HG03095 (cell line): Measurements from ENCODE around the gene WLS.
A peak's percentile ranks its signal among the peaks of the same experiment; 100 is the strongest.

Experiments
- ATAC-seq: cut with Tn5 transposase; IDR thresholded peaks from one replicate; pipeline ENCODE4 v1.9.1; 2021; ENCODE audit warnings: moderate library complexity; ENCODE audit not compliant: unreplicated experiment

WLS gene

GRCh38 chr1:68142036-68142435, 90.3 kb downstream of the WLS start:
- ATAC-seq = no peak

- ATAC-seq = no peak
Measured at GRCh38 chr1:68141071-68142021, 91.0 kb downstream of the WLS start.

GRCh38 chr1:68140536-68140935, 91.8 kb downstream of the WLS start:
- ATAC-seq = no peak

GRCh38 chr1:68136187-68136586, 96.1 kb downstream of the WLS start:
- ATAC-seq = no peak

- no peak for ATAC-seq
Measured at GRCh38 chr1:68132426-68133130, 99.7 kb downstream of the WLS start.

GRCh38 chr1:68131261-68131660, 101.1 kb downstream of the WLS start:
- no peak for ATAC-seq

- no peak for ATAC-seq
Measured at GRCh38 chr1:68129536-68130250, 102.6 kb downstream of the WLS start.

GRCh38 chr1:68128820-68129219, 103.5 kb downstream of the WLS start:
- ATAC-seq = no peak

GRCh38 chr1:68128157-68128556, 104.2 kb downstream of the WLS start:
- no peak for ATAC-seq

- ATAC-seq = no peak
Measured at GRCh38 chr1:68121536-68121935, 110.8 kb downstream of the WLS start.

- peak; percentile 78 for ATAC-seq
Measured at GRCh38 chr1:68120136-68120791, 112.1 kb downstream of the WLS start.

GRCh38 chr1:68119445-68119844, 112.9 kb downstream of the WLS start:
- ATAC-seq = no peak

GRCh38 chr1:68117416-68117815, 114.9 kb downstream of the WLS start:
- ATAC-seq = no peak

- no peak for ATAC-seq
Measured at GRCh38 chr1:68116643-68117235, 115.6 kb downstream of the WLS start.

- no peak for ATAC-seq
Measured at GRCh38 chr1:68115308-68115707, 117.0 kb downstream of the WLS start.

GRCh38 chr1:68113966-68114365, 118.4 kb downstream of the WLS start:
- ATAC-seq = no peak

- no peak for ATAC-seq
Measured at GRCh38 chr1:68112835-68113243, 119.5 kb downstream of the WLS start.

- ATAC-seq = no peak
Measured at GRCh38 chr1:68111519-68112436, 120.5 kb downstream of the WLS start.

- no peak for ATAC-seq
Measured at GRCh38 chr1:68107771-68108170, 124.6 kb downstream of the WLS start.
